H1 (cell line): Measurements from ENCODE around the gene SBF2. TPM values are rescaled to one million over a fixed set of nuclear protein-coding genes. Genes with fewer than 3 reads are reported as not detected.

Experiments
- BCL11A ChIP-seq, 2 experiments: IDR thresholded peaks; one replicate each; pipeline ENCODE4 v1.6.1; 2011; ENCODE audit warnings: low read depth in 2 of 2, low read length in 2 of 2, mild to moderate bottlenecking in 2 of 2
- BRCA1 ChIP-seq: IDR thresholded peaks from 2 replicates; pipeline ENCODE4 v1.6.1; 2012; ENCODE audit warnings: low read depth, low read length, improper control_type of control experiment
- CHD1 ChIP-seq: IDR thresholded peaks from 2 replicates; pipeline ENCODE4 v1.6.1; 2012; ENCODE audit warnings: low read depth, low read length, improper control_type of control experiment
- FOSL1 ChIP-seq: IDR thresholded peaks from 2 replicates; pipeline ENCODE4 v1.6.1; 2011; ENCODE audit warnings: mild to moderate bottlenecking, low read depth, low read length, moderate library complexity; ENCODE audit not compliant: insufficient read depth
- GABPA ChIP-seq: IDR thresholded peaks from 2 replicates; pipeline ENCODE4 v1.6.1; 2011; ENCODE audit warnings: mild to moderate bottlenecking, low read length, moderate library complexity, borderline replicate concordance; ENCODE audit not compliant: insufficient read depth
- HDAC2 ChIP-seq, 2 experiments: fragments of 300-600 bp in 1 of 2; sonication (generic) in 1 of 2; IDR thresholded peaks; 2 replicates each; pipeline ENCODE4 v1.6.1; 2011 to 2012; ENCODE audit warnings: low read depth in 2 of 2, low read length in 2 of 2, mild to moderate bottlenecking in 2 of 2, moderate library complexity in 2 of 2, borderline replicate concordance in 1 of 2, inconsistent platforms in 1 of 2
- JUND ChIP-seq: IDR thresholded peaks from 2 replicates; pipeline ENCODE4 v1.6.1; 2011; ENCODE audit warnings: mild to moderate bottlenecking, improper control_type of control experiment, low read length
- MAFK ChIP-seq: IDR thresholded peaks from 2 replicates; pipeline ENCODE4 v1.6.1; 2012; ENCODE audit warnings: low read depth, mild to moderate bottlenecking, improper control_type of control experiment, low read length
- NANOG ChIP-seq: IDR thresholded peaks from 2 replicates; pipeline ENCODE4 v1.6.1; 2011; ENCODE audit warnings: low read length, low read depth, mild to moderate bottlenecking, inconsistent platforms; ENCODE audit not compliant: insufficient read depth, poor library complexity, severe bottlenecking
- RBBP5 ChIP-seq: IDR thresholded peaks from 2 replicates; pipeline ENCODE4 v1.7.1; 2012; ENCODE audit warnings: low read depth, mild to moderate bottlenecking, inconsistent platforms, low read length, moderate library complexity, borderline replicate concordance
- RXRA ChIP-seq: IDR thresholded peaks from 2 replicates; pipeline ENCODE4 v1.6.1; 2011; ENCODE audit warnings: low read depth, mild to moderate bottlenecking, low read length, moderate library complexity; ENCODE audit not compliant: insufficient read depth
- SIRT6 ChIP-seq: IDR thresholded peaks from one replicate; pipeline ENCODE4 v1.7.1; 2012; ENCODE audit warnings: low read length, inconsistent platforms
- TEAD4 ChIP-seq: IDR thresholded peaks from 2 replicates; pipeline ENCODE4 v1.6.1; 2012; ENCODE audit warnings: low read depth, low read length, inconsistent platforms, mixed read lengths
- YY1 ChIP-seq: IDR thresholded peaks from 2 replicates; pipeline ENCODE4 v1.6.1; 2011; ENCODE audit warnings: low read depth, mild to moderate bottlenecking, low read length
- ZNF274 ChIP-seq: IDR thresholded peaks from 2 replicates; pipeline ENCODE4 v1.7.0; 2012; ENCODE audit warnings: low read length, borderline replicate concordance; ENCODE audit errors: extremely low read depth
- polyA plus RNA-seq, 7 experiments: library from polyadenylated mRNA; depleted of rRNA in 3 of 7; stranded (reverse) in 5 of 7; unstranded in 2 of 7; fragments of >200 nt in 5 of 7; fragments of 200-250 nt in 2 of 7; gene quantifications; 1 replicate in 5 of 7; 2 replicates in 1 of 7; 4 replicates in 1 of 7; pipeline versions ENCODE4 v1.2.1 to v1.2.3, GENCODE V29; 2011 to 2013; ENCODE audit warnings: missing spikeins in 2 of 7, mixed read lengths in 2 of 7
- total RNA-seq: library from RNA; stranded (reverse); fragmentation: NEBNext Ultra II Directional; extraction: Animal tissue kit (Norgen Biotek cat#: 25700); gene quantifications from 2 replicates; pipeline ENCODE4 v1.2.1, GENCODE V29; 2021
- TF ChIP-seq, protein P1 (sequence below), 3 experiments: IDR thresholded peaks; 1 replicate in 2 of 3; 2 replicates in 1 of 3; pipeline versions ENCODE4 v1.5.1 to v1.6.1; 2011; ENCODE audit warnings: low read length in 3 of 3, mild to moderate bottlenecking in 3 of 3, inconsistent platforms in 2 of 3, low read depth in 1 of 3, moderate library complexity in 1 of 3; ENCODE audit not compliant: insufficient read depth in 1 of 3; ENCODE audit errors: control extremely low read depth in 1 of 3
- TF ChIP-seq, protein P2 (sequence below): IDR thresholded peaks from 2 replicates; pipeline ENCODE4 v1.6.1; 2012; ENCODE audit warnings: low read length, inconsistent platforms
- TF ChIP-seq, protein P3 (sequence below): IDR thresholded peaks from 2 replicates; pipeline ENCODE4 v1.6.1; 2012; ENCODE audit warnings: inconsistent platforms

SBF2 gene
- total and polyA plus RNA-seq, 2 of the 8 experiments (the other 6 are each of a cell fraction or from before 2014, with no cell fraction given) = 36.7 to 50.5 TPM

DNA sequence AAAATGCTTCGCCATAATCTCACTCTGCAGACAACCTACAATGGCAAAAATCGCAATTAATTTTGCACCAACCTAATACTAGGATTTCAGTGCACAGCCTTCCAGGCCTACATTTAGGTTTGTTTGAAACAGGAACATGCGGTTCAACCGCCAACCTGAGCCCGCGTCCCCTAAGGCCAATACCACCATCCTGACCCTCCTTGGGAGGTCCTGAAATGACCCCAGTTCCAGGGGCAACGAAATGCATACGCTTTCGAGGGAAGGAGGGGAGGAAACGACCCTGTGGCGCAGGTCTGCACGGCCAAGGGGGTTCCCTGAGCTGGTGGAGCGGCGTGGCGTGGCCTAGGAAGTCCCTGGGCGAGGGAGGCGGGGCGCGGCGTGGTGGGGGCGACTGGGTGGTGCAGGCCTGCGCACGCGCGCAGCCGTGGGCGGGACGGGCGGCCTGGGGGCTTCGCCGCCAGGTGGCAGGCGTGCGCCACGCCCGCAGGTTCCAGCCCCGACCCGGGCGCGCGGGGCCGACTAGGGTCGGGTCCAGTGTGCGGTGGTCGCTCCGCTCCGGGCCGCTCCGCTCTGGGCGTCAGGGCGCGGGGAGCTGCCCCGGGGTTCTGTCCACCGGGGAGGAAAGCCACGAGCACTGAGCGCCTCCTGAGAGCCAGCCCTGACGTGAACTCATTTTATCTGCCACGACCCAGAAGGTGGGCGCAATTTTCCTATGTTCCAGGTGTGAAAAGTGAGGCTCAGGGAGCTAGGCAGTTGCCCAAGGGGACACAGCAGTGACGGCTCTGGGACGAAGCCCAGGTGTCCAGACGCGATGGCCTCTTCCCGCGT is 536.0 kb downstream of the SBF2 start (continued):
- TF ChIP-seq YY1 (no peak), JUND (no peak), TEAD4 (no peak), ZNF274 (no peak), CHD1 (no peak), RBBP5 (peak; percentile 41; the same call in 1 of the 2 replicates), SIRT6 (no peak), NANOG (no peak), BCL11A (IDR thresholded peaks at IDR 0.05; ENCODE audit: low read depth in 2 of 2, low read length in 2 of 2) (no peak), FOSL1 (no peak), MAFK (no peak), BRCA1 (no peak), HDAC2 (IDR thresholded peaks at IDR 0.05; ENCODE audit: borderline replicate concordance in 1 of 2, low read depth in 2 of 2, low read length in 2 of 2) (0 out of 4 replicates have a peak, but pooled peaks of 1 of the 2 experiments have one; percentile 21), RXRA (no peak), GABPA (no peak)
- TF ChIP-seq, protein P1, sequence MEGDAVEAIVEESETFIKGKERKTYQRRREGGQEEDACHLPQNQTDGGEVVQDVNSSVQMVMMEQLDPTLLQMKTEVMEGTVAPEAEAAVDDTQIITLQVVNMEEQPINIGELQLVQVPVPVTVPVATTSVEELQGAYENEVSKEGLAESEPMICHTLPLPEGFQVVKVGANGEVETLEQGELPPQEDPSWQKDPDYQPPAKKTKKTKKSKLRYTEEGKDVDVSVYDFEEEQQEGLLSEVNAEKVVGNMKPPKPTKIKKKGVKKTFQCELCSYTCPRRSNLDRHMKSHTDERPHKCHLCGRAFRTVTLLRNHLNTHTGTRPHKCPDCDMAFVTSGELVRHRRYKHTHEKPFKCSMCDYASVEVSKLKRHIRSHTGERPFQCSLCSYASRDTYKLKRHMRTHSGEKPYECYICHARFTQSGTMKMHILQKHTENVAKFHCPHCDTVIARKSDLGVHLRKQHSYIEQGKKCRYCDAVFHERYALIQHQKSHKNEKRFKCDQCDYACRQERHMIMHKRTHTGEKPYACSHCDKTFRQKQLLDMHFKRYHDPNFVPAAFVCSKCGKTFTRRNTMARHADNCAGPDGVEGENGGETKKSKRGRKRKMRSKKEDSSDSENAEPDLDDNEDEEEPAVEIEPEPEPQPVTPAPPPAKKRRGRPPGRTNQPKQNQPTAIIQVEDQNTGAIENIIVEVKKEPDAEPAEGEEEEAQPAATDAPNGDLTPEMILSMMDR (IDR thresholded peaks at IDR 0.05; ENCODE audit: control extremely low read depth in 1 of 3, insufficient read depth in 1 of 3, low read depth in 1 of 3, low read length in 3 of 3) = peak; percentile 84 to 93 (median 91)
- TF ChIP-seq, protein P2, sequence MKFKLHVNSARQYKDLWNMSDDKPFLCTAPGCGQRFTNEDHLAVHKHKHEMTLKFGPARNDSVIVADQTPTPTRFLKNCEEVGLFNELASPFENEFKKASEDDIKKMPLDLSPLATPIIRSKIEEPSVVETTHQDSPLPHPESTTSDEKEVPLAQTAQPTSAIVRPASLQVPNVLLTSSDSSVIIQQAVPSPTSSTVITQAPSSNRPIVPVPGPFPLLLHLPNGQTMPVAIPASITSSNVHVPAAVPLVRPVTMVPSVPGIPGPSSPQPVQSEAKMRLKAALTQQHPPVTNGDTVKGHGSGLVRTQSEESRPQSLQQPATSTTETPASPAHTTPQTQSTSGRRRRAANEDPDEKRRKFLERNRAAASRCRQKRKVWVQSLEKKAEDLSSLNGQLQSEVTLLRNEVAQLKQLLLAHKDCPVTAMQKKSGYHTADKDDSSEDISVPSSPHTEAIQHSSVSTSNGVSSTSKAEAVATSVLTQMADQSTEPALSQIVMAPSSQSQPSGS = no peak
- TF ChIP-seq, protein P3, sequence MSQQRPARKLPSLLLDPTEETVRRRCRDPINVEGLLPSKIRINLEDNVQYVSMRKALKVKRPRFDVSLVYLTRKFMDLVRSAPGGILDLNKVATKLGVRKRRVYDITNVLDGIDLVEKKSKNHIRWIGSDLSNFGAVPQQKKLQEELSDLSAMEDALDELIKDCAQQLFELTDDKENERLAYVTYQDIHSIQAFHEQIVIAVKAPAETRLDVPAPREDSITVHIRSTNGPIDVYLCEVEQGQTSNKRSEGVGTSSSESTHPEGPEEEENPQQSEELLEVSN = peak; percentile 95
